Measurements from ENCODE around the gene PAIP1. TPM values are rescaled to one million over a fixed set of nuclear protein-coding genes. Genes with fewer than 3 reads are reported as not detected.
A peak's percentile ranks its signal among the peaks of the same experiment; 100 is the strongest.

Gene PAIP1
- total RNA-seq = 67.0 TPM

- intact Hi-C loops (cut with DNase I) = no loop called here
- Histone ChIP-seq H3K9me3 (no peaks in the 10 kb centered on the region), H3K4me3 (peak within 1 kb of the TSS; percentile 63 to 86), H3K27ac (peak within 1 kb of the TSS; percentile 92), H3K27me3 (no peaks in the 10 kb centered on the region), H3K36me3 (peaks cover 0 to 15% of the 10 kb centered on the region in 2 donors), H3K4me1 (peaks cover 41% of the 10 kb centered on the region)
- DNase-seq (ENCODE audit: extremely low spot score in 2 of 2) = no peak
- TF ChIP-seq POLR2AphosphoS5 (IDR thresholded peaks at IDR 0.05; ENCODE audit: insufficient read depth in 1 of 2, low read depth in 1 of 2) (no peak), POLR2A (IDR thresholded peaks at IDR 0.05) (peak in 1 of 2 donors; percentile 13), CTCF (IDR thresholded peaks at IDR 0.05) (peak in 2 of 3 experiments; percentile 47 to 80)
Observed at GRCh38 chr5:43556857-43557542, at the start of gene PAIP1. PAIP1 (minus strand) TSS chr5:43557077; CDS start chr5:43556846, 231 bp downstream.

GRCh38 chr5:43606351-43606750 lies 49.5 kb upstream of the PAIP1 start:
- intact Hi-C loops (cut with DNase I) = no loop called here
- Histone ChIP-seq H3K27me3 (no peaks in the 10 kb centered on the region), H3K9me3 (no peaks in the 10 kb centered on the region), H3K4me3 (no peak overlapping the region), H3K36me3 (peaks cover 0 to 12% of the 10 kb centered on the region in 2 donors), H3K27ac (no peak overlapping the region), H3K4me1 (peaks cover 28% of the 10 kb centered on the region)
- no peak for TF ChIP-seq CTCF (IDR thresholded peaks at IDR 0.05)
- no peak for TF ChIP-seq POLR2AphosphoS5 (IDR thresholded peaks at IDR 0.05; ENCODE audit: insufficient read depth in 1 of 2, low read depth in 1 of 2)
- TF ChIP-seq POLR2A (IDR thresholded peaks at IDR 0.05) = no peak
- no peak for DNase-seq (ENCODE audit: extremely low spot score in 2 of 2)

- TF ChIP-seq POLR2A (IDR thresholded peaks at IDR 0.05) (no peak), POLR2AphosphoS5 (IDR thresholded peaks at IDR 0.05; ENCODE audit: insufficient read depth in 1 of 2, low read depth in 1 of 2) (no peak), CTCF (IDR thresholded peaks at IDR 0.05) (no peak)
- Histone ChIP-seq H3K27ac (no peak overlapping the region), H3K27me3 (no peaks in the 10 kb centered on the region), H3K36me3 (no peaks in the 10 kb centered on the region), H3K4me1 (peaks cover 29% of the 10 kb centered on the region), H3K9me3 (no peaks in the 10 kb centered on the region), H3K4me3 (no peak overlapping the region)
- intact Hi-C loops (cut with DNase I) = no loop called here
- DNase-seq (ENCODE audit: extremely low spot score in 2 of 2) = no peak
Observed at GRCh38 chr5:43604699-43605098, 47.8 kb upstream of the PAIP1 start.

- no peaks in the 10 kb centered on the region for H3K27me3 ChIP-seq
- H3K4me3 ChIP-seq = peak overlapping the region; percentile 58 to 93
- H3K4me1 ChIP-seq = peaks cover 29% of the 10 kb centered on the region
- TF ChIP-seq POLR2A (IDR thresholded peaks at IDR 0.05) (no peak), POLR2AphosphoS5 (IDR thresholded peaks at IDR 0.05; ENCODE audit: insufficient read depth in 1 of 2, low read depth in 1 of 2) (peak in 1 of 2 donors; percentile 50)
- H3K9me3 ChIP-seq = no peaks in the 10 kb centered on the region
- intact Hi-C loops (cut with DNase I) = no loop called here
- H3K36me3 ChIP-seq = no peaks in the 10 kb centered on the region
- DNase-seq (ENCODE audit: extremely low spot score in 2 of 2) = peak in 1 of 2 donors; percentile 88
- H3K27ac ChIP-seq = peak overlapping the region; percentile 91
Observed at GRCh38 chr5:43603344-43604217, 46.7 kb upstream of the PAIP1 start.

- intact Hi-C loops (cut with DNase I) = no loop called here
Observed at GRCh38 chr5:43602461-43603343, 45.8 kb upstream of the PAIP1 start, which contains the start of gene NNT. NNT (plus strand) TSS chr5:43603180; CDS start chr5:43609196, 6,016 bp downstream.

More at GRCh38 chr5:43602461-43603343, 45.8 kb upstream of the PAIP1 start, which contains the start of gene NNT:
- Histone ChIP-seq H3K27me3 (no peaks in the 10 kb centered on the region), H3K27ac (peak within 1 kb of the TSS; percentile 91), H3K4me1 (peaks cover 29% of the 10 kb centered on the region), H3K36me3 (no peaks in the 10 kb centered on the region), H3K9me3 (no peaks in the 10 kb centered on the region), H3K4me3 (peak within 1 kb of the TSS; percentile 58 to 93)
- TF ChIP-seq CTCF (IDR thresholded peaks at IDR 0.05) = no peak
- TF ChIP-seq POLR2AphosphoS5 (IDR thresholded peaks at IDR 0.05; ENCODE audit: insufficient read depth in 1 of 2, low read depth in 1 of 2) = peak in 1 of 2 donors; percentile 54
- peak in 1 of 2 donors; percentile 18 for TF ChIP-seq POLR2A (IDR thresholded peaks at IDR 0.05)
- DNase-seq (ENCODE audit: extremely low spot score in 2 of 2) = no peak
